Measurements from ENCODE around the gene EEIG1. TPM values are rescaled to one million over a fixed set of nuclear protein-coding genes. Genes with fewer than 3 reads are reported as not detected.
A peak's percentile ranks its signal among the peaks of the same experiment; 100 is the strongest.

The EEIG1 gene
- total RNA-seq, 1 experiment from 2014 or later: 52.3 TPM

DNA sequence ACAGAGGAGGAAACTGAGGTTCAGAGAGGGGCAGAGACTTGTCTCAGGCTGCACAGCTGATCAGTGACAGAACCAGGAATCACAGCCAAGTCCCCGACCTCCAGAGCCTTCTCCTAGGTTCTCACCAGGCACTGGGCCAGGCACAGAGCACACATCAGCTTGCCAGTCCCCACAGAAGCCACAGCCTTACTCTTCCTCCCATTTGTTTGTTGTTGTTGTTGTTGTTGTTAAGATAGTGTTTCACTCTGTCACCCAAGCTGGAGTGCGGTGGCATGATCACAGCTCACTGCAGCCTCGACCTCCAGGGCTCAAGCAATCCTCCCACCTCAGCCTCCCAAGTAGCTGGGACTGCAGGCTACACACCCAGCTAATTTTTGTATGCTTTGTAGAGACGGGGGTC is 44.9 kb upstream of the EEIG1 start:
- H3K4me2 ChIP-seq (ENCODE audit: insufficient read depth, insufficient read length, low read length): no peak overlapping the region
- H3K27ac Mint-ChIP-seq: peak overlapping the region in 1 of 3 experiments; percentile 35; a peak in 1 of 7 replicates
- no peak overlapping the region for H3K27ac ChIP-seq (ENCODE audit: insufficient read length, low read depth, low read length)
- no CpG with 5 or more reads among the region's 4 CpGs for WGBS (ENCODE audit: extremely low coverage, insufficient read length, low lambda C conversion rate)
- H3K9ac ChIP-seq (ENCODE audit: extremely low read depth, insufficient read length, low read length): no peak overlapping the region
- peaks cover 3% of the 10 kb centered on the region for H3K27me3 Mint-ChIP-seq (ENCODE audit: low read depth)
- no peak overlapping the region for H3K23ac ChIP-seq (ENCODE audit: insufficient read length, low read depth, low read length)
- no peaks in the 10 kb centered on the region for H3K27me3 ChIP-seq (ENCODE audit: insufficient read depth, low read length)
- no peaks in the 10 kb centered on the region for H3K9me3 Mint-ChIP-seq
- H3K79me2 ChIP-seq (ENCODE audit: insufficient read depth, low read length): no peaks in the 10 kb centered on the region
- no peaks in the 10 kb centered on the region for H3K79me1 ChIP-seq (ENCODE audit: insufficient read depth, low read depth, low read length, poor library complexity, severe bottlenecking)
- no peak overlapping the region for H2BK120ac ChIP-seq (ENCODE audit: low read depth, low read length, poor library complexity, severe bottlenecking)
- H2BK12ac ChIP-seq (ENCODE audit: insufficient read length, low read depth, low read length): no peak overlapping the region
- no peak overlapping the region for H4K91ac ChIP-seq (ENCODE audit: insufficient read length, low read depth, low read length)
- H3K4me1 Mint-ChIP-seq: peaks cover 2 to 3% of the 10 kb centered on the region in 2 experiments; a peak in 1 of 4 replicates
- H2BK15ac ChIP-seq (ENCODE audit: low read depth, low read length): no peak overlapping the region
- H3K9me3 ChIP-seq (ENCODE audit: control insufficient read depth, low read depth, low read length): no peaks in the 10 kb centered on the region
- no peaks in the 10 kb centered on the region for H3K4me1 ChIP-seq (ENCODE audit: insufficient read depth, low read length)
- H2AK5ac ChIP-seq (ENCODE audit: insufficient read length, low read length): no peak overlapping the region
- no peak overlapping the region for H3K14ac ChIP-seq (ENCODE audit: insufficient read depth, low read length)
- no peaks in the 10 kb centered on the region for H3K23me2 ChIP-seq (ENCODE audit: insufficient read length, low read depth, low read length, poor library complexity, severe bottlenecking)
- no peaks in the 10 kb centered on the region for H3K36me3 Mint-ChIP-seq (ENCODE audit: insufficient read depth in 1 of 3, low read depth in 3 of 3)
- no peak overlapping the region for H4K8ac ChIP-seq (replicated peaks; ENCODE audit: insufficient read length, low read depth, low read length)
- DNase-seq: no peak
- no peak overlapping the region for H3T11ph ChIP-seq (ENCODE audit: low read length)
- no peak overlapping the region for H4K5ac ChIP-seq (ENCODE audit: insufficient read length, low read depth, low read length)
- no peak overlapping the region for H2BK5ac ChIP-seq (ENCODE audit: insufficient read length, low read length)
- H2AFZ ChIP-seq (ENCODE audit: low read length): no peak overlapping the region
- no peak overlapping the region for H3K4me3 Mint-ChIP-seq
- TF ChIP-seq CTCF (conservative IDR thresholded peaks at IDR 0.05): no peak
- no peak overlapping the region for H3K56ac ChIP-seq (ENCODE audit: insufficient read length, low read depth, low read length)
- no peak overlapping the region for H3K4ac ChIP-seq (ENCODE audit: low read depth, low read length)
- no peaks in the 10 kb centered on the region for H4K20me1 ChIP-seq (ENCODE audit: control insufficient read depth, insufficient read depth, insufficient read length)
- H2BK20ac ChIP-seq (ENCODE audit: low read depth, low read length, poor library complexity, severe bottlenecking): no peak overlapping the region
- H3K18ac ChIP-seq (ENCODE audit: insufficient read length, low read depth, low read length): no peak overlapping the region

Data from H9 (cell line).